ENCODE data around the gene ARHGAP10. TPM values are rescaled to one million over a fixed set of nuclear protein-coding genes. Genes with fewer than 3 reads are reported as not detected.
"Not testable (repeated sequence)": the region's sequence is repeated elsewhere in the genome, so short reads cannot be mapped to it uniquely, and the experiment has no call there.

The ARHGAP10 gene
- total RNA-seq, 4 donors from 2014 or later: 131 to 217 (median 206) TPM

DNA sequence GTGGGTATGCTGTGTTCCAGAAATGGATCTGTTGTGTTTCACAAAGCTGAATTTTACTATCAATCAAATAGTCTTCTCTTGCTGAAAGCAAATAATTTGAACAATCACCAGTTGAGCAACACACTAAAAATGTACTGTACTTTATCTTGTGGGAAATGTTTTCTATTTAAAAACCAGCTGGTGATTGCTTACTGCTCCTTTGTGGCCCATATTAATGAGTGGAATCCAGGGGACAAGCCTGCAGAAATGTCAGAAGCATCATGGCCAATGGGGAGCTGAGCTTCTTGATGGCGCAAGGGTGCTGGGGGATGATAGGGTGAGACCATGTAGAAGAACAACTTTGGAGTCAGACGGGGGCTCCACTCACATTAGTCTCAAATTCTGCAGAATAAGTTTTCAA, 346.2 kb downstream of the ARHGAP10 start:
- Histone ChIP-seq H3K4me3 (no peak overlapping the region), H3K27me3 (no peaks in the 10 kb centered on the region), H3K36me3 (peaks cover 0 to 99% (median 4%) of the 10 kb centered on the region in 3 donors), H3K4me1 (peaks cover 0 to 10% (median 0%) of the 10 kb centered on the region in 4 donors), H3K27ac (no peak overlapping the region), H3K9me3 (peaks cover 0 to 25% (median 4%) of the 10 kb centered on the region in 4 donors)
- no peak for DNase-seq (ENCODE audit: low spot score in 2 of 2)
- WGBS, 2 donors: 49% methylated on average over 2 of the region's 2 CpGs
- TF ChIP-seq POLR2A (IDR thresholded peaks at IDR 0.05): no peak
- TF ChIP-seq EP300 (IDR thresholded peaks at IDR 0.05): no peak
- TF ChIP-seq, protein P1, sequence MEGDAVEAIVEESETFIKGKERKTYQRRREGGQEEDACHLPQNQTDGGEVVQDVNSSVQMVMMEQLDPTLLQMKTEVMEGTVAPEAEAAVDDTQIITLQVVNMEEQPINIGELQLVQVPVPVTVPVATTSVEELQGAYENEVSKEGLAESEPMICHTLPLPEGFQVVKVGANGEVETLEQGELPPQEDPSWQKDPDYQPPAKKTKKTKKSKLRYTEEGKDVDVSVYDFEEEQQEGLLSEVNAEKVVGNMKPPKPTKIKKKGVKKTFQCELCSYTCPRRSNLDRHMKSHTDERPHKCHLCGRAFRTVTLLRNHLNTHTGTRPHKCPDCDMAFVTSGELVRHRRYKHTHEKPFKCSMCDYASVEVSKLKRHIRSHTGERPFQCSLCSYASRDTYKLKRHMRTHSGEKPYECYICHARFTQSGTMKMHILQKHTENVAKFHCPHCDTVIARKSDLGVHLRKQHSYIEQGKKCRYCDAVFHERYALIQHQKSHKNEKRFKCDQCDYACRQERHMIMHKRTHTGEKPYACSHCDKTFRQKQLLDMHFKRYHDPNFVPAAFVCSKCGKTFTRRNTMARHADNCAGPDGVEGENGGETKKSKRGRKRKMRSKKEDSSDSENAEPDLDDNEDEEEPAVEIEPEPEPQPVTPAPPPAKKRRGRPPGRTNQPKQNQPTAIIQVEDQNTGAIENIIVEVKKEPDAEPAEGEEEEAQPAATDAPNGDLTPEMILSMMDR (IDR thresholded peaks at IDR 0.05): no peak

DNA sequence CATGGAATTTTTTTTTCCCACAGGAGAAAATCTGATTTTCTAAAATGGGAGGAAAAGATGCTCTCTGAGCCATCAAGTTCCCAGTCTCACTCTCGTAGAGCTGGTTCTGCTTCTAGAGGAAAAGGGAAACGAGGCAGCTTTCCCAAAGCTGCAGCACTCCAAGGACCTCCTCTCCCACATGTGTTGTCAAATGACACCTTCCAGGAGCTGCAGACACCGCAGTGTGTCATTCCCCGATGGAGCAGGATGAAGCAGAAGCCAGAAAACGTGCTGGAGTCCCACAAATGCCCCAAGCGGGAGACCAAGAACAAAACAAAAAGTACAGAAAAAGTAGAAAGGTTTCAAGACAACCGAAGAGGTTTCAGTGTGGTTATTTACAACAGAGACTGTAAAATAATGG, 348.1 kb downstream of the ARHGAP10 start:
- peaks cover 0 to 84% (median 4%) of the 10 kb centered on the region in 3 donors for H3K36me3 ChIP-seq
- TF ChIP-seq, protein P1 (IDR thresholded peaks at IDR 0.05): no peak
- TF ChIP-seq EP300 (IDR thresholded peaks at IDR 0.05) (no peak), POLR2A (IDR thresholded peaks at IDR 0.05) (no peak)
- H3K4me1 ChIP-seq: peaks cover 0 to 10% (median 0%) of the 10 kb centered on the region in 4 donors
- no peak for DNase-seq (ENCODE audit: low spot score in 2 of 2)
- 75 to 76% methylated on average over 7 of the region's 7 CpGs for whole genome bisulfite sequencing, 2 donors
- no peaks in the 10 kb centered on the region for H3K27me3 ChIP-seq
- no peak overlapping the region for H3K4me3 ChIP-seq
- peaks cover 0 to 16% (median 1%) of the 10 kb centered on the region in 4 donors for H3K9me3 ChIP-seq
- no peak overlapping the region for H3K27ac ChIP-seq

GRCh38 chr4:148081267-148081666, 349.4 kb downstream of the ARHGAP10 start:
- WGBS, 2 donors: 95 to 97% methylated on average over 12 of the region's 12 CpGs
- Histone ChIP-seq H3K4me3 (no peak overlapping the region), H3K4me1 (peaks cover 0 to 10% (median 0%) of the 10 kb centered on the region in 4 donors), H3K27ac (no peak overlapping the region), H3K9me3 (peaks cover 0 to 8% (median 0%) of the 10 kb centered on the region in 4 donors), H3K36me3 (peaks cover 0 to 71% (median 0%) of the 10 kb centered on the region in 3 donors), H3K27me3 (no peaks in the 10 kb centered on the region)
- no peak for TF ChIP-seq EP300 (IDR thresholded peaks at IDR 0.05)
- TF ChIP-seq POLR2A (IDR thresholded peaks at IDR 0.05): no peak
- TF ChIP-seq, protein P1 (IDR thresholded peaks at IDR 0.05): no peak
- no peak for DNase-seq (ENCODE audit: low spot score in 2 of 2)

DNA sequence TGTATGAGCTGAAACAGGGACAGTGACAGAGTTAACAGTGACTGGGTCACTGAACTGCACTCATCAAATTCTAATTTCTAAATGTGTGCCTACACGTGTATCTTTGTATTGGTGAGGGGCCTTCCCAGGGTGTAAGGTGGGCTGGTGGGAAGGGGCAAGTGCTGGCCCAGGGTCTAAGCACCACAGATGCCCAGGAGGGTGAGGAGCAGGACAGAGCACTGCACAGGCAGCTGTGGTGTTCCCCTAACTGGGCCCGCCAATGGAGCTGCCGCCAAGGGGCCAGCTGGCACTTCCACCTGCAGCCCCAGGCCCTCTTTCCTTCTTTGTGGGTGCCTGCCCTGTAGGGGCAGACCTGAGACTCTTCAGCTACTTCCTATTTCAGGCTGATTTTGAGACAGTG, 349.9 kb downstream of the ARHGAP10 start:
- 90 to 95% methylated on average over 3 of the region's 3 CpGs for WGBS, 2 donors
- peaks cover 0 to 67% (median 0%) of the 10 kb centered on the region in 3 donors for H3K36me3 ChIP-seq

GRCh38 chr4:148083073-148083472, 351.2 kb downstream of the ARHGAP10 start:
- H3K4me1 ChIP-seq; H3K4me3 ChIP-seq; H3K27me3 ChIP-seq; DNase-seq (ENCODE audit: low spot score in 2 of 2); H3K27ac ChIP-seq: not testable (repeated sequence)
- Histone ChIP-seq H3K9me3 (peaks cover 0 to 14% (median 0%) of the 10 kb centered on the region in 4 donors), H3K36me3 (peaks cover 0 to 54% (median 0%) of the 10 kb centered on the region in 3 donors)
- WGBS, 2 donors: 97 to 100% methylated on average over 4 of the region's 4 CpGs

More for the DNA sequence above, 349.9 kb downstream of the ARHGAP10 start:
- no peak for DNase-seq (ENCODE audit: low spot score in 2 of 2)
- Histone ChIP-seq H3K9me3 (peaks cover 0 to 12% (median 0%) of the 10 kb centered on the region in 4 donors), H3K4me1 (peaks cover 0 to 9% (median 0%) of the 10 kb centered on the region in 4 donors), H3K4me3 (no peak overlapping the region), H3K27me3 (no peaks in the 10 kb centered on the region), H3K27ac (no peak overlapping the region)
- TF ChIP-seq EP300 (IDR thresholded peaks at IDR 0.05): no peak
- TF ChIP-seq, protein P1 (IDR thresholded peaks at IDR 0.05): no peak
- no peak for TF ChIP-seq POLR2A (IDR thresholded peaks at IDR 0.05)
